Hippocampal formation (tissue), 2 donors: ENCODE results near the gene GLCCI1.
"Not testable (repeated sequence)": the region's sequence is repeated elsewhere in the genome, so short reads cannot be mapped to it uniquely, and the experiment has no call there.

ENCODE experiments used
- DNase-seq, 2 donors: peaks; one replicate each; lab custom pipeline; 2025; lab: John Stamatoyannopoulos, UW

Gene GLCCI1

DNA sequence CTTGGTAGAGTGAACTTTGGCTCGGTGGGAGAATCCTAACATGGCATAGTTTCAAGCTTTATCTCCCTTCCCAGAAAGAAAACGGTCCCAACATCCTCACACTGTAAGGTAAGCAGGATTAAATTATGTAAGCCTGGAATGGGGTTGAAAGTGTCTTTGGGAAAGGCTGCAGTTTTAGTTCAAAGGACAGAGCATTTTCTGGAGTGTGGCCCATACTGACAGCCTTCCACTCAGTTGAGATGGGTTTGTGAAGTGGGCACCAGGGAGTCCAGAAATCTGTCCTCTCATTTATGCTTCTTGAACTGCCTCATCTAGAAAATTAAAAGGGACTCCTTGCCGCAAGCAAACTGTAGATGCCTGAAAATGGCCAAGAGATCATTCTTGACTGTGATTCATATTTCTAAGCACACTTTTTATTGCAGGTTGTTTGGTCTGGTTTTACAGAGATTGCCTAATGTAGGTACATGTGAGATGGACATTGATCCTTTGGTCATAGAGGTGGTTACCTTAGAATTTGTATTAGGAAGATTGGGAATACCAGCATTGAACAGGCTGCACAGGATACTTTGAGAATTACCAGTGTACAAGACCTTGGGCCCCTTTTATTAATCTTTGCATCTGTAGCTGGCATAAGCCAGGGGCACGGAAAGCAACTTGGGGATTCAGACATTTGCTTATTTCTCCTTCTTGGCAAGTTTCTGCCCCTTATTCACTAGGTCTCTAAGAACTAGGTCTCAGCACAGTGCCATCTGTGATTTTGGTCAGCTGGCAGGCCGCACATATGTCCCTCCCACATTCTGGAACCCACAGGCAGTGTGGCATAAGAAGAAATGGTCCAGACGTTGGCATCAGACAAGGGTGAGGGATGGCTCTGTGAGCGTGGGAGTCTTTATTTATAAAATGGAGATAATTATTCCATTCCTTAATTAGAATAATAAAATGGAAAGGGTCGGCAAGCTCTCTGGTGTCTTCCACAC, 125.9 kb downstream of the GLCCI1 start:
- no peak for DNase-seq

DNA sequence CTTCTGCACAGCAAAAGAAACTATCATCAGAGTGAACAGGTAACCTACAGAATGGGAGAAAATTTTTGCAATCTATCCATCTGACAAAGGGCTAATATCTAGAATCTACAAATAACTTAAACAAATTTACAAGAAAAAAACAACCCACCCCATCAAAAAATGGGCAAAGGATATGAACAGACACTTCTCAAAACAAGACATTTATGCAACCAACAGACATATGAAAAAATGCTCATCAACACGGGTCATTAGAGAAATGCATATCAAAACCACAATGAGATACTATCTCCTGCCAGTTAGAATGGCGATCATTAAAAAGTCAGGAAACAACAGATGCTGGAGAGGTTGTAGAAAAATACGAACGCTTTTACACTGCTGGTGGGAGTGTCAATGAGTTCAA, 132.7 kb downstream of the GLCCI1 start:
- not testable (repeated sequence) for DNase-seq

DNA sequence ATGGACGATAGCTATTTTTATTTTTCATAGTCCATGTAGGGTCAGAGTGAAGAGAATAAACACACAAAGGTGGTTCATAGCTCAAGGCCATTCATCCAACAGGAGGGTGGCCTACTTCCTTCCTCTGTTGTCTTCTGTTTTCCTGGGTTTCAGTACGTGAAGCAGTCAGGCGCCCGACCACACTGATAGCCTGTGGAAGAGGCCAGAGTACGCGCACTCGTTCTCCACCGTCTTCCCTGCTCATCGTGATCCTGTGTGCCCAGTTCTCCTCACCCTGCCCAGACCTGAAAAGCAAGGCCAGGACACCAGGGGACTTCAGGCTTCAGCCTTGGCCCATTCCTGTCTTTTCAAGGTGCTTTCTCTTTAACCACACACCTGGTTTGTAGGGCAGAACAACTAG, 134.7 kb downstream of the GLCCI1 start:
- DNase-seq, result no peak

DNA sequence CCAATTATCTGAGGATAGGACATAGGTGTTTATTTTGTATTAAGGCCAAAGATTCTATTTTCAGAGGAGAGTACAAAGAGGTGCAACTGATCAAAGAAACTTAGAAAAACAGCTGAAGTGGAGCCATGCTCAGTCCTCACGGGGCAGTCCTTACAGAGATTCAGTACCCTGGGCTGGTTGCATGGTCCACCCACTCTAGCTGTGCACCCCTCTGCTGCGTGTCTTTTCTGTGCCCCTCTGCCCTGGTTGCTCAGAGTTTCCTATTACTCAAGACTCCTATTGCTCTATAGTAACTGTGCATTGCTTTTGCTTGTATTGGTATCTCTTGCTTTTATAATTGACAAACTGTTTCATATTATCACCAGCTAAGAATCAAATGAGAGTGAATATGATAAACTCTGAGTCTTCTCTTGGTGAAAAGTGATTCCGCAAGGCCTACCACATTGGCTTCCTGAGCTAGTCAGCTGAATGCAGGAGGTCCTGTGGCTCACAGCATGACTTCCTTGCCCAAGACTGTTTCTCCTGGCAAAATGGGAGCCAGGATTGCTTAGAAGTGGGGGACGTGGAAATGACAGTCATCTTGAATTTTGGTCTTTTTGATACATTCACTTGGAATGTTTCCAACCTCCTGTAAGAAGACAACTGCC, 137.0 kb downstream of the GLCCI1 start:
- no peak for DNase-seq

DNA sequence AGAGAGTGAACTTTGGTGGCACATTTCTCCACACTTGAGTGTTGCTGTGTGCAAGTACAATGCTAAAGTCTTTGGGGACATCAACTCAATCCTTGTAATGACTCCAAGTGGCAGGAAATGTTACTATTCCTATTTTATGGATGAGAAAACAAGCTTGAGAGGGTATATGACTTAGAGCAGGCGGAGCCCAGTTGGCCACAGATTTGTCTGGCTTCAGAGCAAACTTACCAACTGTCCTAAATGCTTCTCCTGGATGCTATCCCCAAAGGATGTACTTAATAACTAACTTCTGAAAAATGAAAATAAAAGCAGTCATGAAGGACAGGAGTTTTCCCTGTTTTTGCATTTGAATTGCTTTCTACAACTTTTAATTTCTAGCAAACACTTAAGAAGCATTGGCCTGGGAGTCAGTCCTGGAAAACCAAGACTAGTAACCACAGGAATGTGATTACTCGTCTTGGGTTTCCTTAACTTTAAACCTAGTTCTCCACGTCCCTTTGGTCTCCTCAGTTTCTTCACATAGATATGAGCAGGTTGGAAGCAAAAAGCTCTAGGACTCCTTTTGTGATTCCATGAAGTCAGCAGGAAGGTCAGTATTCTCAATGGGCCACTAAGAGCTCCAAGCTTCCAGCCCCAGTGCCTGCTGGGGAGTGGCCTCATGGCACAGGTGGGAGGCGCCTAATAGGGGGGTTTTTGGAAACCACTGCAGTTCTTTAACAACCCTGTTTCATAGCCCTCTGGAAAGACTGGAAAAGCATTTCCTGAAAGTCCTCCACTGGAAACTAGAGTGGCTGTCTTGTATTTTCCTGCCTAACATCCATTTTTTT, 140.8 kb downstream of the GLCCI1 start:
- no peak for DNase-seq

DNA sequence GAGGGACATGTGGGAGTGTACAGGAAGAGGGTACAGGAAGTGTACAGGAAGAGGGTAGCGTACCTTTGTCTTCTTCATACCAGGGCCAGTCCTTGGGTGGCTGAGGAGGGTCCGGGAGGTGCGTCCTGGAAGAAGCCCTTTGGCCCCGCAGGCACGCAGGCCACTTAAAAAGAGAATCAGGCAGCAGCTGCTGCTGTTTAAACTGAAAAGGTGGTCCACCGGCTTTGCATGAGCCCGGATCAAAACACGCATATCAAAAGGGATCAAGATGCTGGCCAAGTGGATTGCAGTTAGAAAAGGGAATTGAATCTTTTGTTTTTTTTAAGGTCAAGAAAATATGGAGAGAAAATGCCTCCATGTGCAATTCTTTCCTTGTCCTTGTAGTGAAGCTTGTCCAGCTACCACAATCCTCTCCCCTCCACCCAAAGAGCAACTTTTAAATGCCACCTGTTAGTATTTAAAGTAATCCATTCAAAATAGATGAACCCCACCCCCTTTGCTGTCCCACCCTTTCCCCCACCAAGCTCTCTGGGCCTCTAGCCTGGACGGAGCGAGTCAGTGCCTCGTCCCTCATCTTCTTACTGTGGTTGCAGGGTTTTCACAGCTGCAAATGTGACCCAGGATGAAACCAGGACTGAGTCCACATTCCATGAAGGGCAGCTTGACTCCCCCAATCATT, 142.8 kb downstream of the GLCCI1 start:
- DNase-seq, result no peak

DNA sequence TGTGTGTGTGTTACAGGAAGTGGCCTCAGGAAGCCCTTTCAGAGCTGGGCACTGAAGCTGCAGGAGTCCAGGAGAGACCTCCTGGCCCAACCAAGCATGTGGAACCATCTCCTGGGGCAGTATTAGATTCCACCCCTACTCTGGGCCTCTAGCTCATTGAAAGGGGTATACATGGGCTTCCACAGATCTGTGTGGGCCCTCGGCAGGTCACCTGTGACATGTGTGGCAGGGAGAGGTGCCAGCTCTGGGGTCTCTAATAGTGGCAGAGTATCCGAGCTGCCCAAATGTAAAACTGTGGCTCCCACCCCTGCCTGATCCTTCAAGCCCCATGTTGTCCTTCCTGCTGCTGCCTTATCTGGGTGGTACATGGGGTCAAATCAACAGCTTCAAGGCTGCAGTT, 144.1 kb downstream of the GLCCI1 start:
- no peak for DNase-seq

DNA sequence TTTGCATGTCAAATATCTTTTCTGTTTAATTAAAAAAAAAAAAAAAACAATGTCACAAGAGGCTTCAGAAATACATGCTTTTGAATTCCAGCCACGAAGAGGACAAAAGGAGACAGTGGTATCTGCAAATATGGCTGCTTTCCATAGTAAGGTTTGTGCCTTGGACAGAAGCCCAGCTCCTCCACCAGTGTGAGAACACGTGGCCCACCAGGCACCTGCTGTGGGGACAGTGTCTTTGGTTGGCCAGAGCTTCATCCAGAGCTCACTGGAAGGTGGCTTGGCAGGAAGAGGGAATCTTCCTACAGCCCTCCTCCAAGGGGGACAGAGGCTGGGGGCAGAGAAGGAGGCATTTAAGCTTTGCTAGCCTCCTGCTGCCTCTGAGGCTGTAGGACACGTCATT, 144.6 kb downstream of the GLCCI1 start:
- no peak for DNase-seq

DNA sequence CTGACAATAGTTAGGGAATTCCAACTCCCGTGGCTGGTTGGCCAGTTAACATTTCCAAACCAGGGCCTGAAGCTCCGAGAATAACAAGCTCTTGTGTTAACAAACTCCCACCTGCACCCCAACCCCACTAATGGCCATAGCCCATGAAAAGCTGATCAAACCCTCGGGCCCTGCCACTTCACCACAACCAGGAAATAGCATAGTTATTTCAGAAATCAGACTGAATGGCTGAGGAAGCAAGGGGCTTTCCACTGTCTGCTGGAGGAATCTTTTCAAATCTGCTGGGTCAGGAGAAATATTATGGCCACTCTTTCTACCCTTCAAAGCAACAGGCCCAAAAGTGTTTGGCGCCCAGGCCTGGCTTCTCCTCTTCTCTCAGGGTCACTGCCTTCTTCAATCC, 145.6 kb downstream of the GLCCI1 start:
- no peak for DNase-seq

DNA sequence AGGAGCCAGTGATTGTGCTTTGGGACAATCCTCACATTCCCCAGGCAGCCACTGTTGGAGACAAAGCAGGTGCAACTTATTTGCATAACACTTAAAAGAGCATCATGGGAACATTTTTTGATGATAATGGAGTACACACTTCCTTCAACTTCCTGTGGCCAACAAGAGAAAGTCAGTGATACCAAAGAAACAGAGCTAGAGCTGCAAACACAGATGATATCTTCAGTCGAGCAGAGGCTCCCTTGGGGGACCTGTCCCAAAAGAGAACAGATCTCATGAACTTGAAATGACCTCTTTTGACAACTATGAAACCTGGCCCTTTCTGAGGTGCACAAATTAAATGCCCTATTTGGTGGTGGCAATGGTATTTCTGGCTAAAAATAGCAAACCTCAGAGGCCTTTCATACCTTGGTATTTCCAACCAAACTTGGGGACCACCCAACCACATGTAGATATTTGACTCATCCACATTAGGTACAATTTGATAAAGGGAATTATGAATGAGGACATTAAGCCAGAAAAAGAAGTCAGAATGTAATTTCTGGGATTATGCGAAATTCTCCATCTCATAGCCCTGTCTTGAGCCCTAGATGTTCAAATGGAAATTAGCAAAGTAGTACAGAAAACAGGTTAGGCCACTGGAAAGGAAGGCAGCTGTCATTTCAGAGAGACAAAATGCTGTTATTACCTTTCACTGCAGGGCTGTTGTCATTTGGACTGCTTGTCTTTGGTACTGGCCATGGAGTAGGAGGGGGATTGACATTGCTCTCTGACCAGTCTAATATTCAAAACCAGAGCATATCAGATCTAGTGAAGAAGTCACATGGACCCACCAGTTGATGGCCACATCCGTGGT, 147.2 kb downstream of the GLCCI1 start:
- DNase-seq, result no peak

DNA sequence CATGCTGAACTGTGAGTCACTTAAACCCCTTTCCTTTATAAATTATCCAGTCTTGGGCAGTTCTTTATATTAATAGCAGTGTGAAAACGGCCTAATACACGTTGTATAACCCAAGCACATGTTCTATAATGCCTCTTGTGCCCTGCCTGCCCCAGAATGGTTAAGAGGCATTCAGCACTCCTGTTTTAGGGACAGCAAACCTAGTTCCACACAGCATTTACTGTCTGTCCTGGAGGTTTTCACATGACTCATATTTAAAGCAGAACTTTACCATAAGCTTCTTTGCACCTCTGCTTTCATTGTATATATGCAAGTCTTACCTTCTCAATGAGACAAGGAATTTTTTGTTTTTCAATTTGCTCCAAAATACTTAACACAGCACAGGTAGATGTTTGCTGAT, 148.6 kb downstream of the GLCCI1 start:
- DNase-seq, result no peak

DNA sequence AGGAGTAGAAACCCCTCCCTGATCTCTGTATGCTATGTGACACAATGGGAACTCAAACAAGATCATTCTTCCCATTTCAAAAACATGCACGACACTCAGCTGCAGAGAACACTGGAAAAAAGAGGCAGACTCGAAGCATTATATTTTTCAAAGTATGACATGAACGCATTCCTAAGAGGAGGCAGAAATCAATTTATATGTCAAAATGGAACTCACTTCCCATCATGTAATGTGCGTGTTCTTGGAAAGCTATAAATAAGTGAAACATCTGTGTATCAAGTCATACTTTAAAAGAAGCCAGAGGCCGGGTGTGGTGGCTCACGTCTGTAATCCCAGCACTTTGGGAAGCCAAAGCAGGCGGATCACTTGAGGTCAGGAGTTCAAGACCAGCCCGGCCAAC, 150.7 kb downstream of the GLCCI1 start:
- no peak for DNase-seq

DNA sequence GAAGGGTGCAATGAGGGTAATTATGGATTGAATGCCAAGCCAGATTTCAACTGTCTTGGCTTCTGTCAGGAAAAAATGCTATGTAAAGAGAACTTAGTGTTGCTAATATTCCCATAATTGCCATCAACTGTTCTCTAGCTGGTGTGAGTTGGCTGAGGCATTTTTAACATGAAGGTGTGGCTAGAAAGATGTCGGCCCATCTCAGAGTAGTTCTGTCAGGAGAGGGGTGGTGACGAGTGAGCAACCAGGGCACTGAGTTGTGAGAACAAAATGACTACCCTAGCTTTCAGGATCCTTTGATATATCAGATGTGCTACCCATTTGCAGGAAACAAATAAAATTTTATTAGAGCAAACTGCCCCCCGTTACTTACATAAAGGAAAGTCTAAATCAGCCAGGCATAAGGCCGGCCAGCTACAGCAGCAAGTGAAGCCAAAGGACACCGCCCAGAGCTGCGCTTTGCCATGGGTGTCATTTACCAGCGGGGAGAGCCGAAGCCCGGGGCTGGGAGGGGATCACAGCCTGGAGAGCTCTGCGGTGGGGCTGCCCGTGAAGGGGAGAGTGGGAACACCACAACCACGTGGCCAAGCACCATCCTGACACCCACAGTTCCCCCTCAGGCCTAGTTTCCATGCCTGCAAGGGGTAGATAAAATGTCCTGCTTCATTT, 151.9 kb downstream of the GLCCI1 start:
- DNase-seq, result no peak

DNA sequence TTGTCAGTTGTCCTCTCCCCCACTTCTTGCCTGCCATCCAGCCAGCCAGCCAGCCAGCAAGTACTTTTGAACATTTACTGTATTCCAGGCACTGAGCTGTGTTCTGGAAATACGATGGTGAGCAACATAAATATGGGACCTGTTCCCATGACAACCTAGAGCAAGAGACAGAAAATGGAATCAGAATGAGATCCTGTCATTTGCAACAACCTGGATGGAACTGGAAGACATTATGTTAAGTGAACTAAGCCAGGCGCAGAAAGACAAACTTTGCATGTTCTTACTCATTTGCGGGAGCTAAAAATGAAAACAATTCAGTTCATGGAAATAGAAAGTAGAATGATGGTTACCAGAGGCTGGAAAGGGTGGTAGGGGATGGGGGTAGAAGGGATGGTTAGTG, 152.6 kb downstream of the GLCCI1 start:
- no peak for DNase-seq

DNA sequence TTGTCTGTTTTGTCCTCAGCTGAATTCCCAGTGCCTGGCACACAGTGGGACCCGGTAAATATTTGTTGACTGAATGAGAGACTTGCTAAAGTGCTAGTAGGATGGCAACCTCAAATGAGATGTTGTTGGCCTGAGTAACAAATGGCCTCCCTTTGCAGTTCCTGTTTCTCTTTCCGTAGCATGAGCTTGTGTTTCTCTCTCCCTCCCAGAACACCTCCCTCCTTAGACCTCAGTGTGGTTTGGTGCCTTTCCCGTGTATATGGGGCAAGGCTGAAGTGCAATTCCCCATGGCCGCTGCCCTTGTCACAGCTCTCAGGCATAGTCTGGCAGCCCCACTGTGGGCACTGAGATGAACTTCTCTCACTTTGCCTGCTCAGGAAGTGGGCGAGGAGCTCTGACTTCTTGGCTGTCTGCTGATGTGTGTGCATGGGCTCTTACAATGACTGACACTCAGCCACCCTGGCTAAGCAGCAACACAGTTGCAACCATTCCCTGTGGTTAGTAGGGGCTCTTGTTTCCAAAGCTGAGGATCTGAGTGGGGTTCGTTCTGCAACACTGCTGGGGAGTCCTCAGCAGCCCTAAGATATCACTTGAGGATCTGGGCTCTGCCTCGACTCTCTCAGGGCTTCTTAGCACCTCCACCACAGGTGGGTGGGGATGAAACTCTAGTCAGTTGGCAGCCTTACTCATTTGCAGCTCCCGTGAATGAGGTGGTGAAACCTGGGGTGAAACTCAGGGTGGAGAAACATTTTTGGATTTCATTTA, 157.3 kb downstream of the GLCCI1 start:
- DNase-seq, result peak in 1 of 2 donors; percentile 18

DNA sequence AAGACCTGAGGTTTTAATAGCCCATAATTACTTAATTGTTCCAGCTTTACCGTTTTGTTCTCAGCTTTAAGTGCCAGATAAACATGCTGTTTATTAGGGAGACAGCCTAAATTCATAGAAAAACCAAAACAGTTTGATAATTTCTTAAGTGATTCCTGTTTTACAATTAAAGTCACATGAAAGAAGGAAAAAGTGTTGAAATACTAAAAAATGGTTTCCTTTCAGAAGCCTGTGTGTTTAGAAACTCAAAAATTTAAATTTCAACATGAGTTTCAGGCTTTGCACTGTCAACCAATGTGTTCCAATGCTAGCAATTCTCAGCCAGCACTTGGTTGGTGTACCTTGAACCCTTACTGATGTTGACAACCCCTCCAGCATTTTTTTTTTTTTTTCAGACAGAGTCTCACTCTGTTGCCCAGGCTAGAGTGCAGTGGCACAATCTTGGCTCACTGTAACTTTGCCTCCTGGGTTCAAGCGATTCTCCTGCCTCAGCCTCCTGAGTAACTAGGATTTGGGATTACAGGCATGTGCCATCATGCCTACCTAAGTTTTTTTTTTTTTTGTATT, 158.1 kb downstream of the GLCCI1 start:
- no peak for DNase-seq

DNA sequence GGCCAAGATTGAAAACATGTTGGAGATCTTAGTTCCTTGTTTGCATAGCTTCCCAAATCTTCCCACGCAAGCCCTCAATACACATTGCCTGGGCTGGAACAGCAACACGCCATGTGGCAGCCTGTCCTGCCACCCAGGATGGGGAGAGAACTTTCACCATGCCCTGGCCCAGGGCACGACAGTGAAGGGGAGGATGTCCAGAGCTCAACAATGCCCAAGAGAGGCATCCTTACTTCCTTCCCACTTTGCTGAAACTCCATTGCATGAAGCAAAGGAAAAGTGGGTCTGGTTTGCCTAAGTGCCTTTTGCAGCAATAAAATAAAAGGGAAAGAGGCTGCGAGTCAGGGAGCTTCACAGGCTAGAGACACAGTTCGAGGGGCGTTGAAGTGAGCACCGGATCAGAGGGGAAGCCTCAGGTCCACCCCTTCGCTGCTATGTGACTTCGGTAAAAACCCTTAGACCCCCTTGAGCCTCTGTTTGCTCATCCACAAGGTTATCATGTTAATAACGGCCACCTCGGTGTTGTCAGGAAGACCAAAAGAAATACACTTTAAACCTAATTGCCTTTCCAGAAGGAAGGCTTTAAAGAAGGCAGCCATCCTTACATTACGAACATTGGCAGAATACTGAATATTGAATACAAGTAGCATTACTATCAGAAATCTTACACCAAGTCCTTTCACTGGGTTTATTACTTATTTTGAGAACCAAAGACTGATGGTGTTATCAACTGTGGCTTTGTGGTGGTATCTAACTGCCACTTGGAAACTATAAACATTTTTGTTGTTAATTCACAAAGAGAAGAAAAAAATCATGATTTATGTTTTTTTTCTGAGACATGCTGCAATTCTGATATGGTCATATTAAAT, 160.1 kb downstream of the GLCCI1 start:
- DNase-seq, result no peak

DNA sequence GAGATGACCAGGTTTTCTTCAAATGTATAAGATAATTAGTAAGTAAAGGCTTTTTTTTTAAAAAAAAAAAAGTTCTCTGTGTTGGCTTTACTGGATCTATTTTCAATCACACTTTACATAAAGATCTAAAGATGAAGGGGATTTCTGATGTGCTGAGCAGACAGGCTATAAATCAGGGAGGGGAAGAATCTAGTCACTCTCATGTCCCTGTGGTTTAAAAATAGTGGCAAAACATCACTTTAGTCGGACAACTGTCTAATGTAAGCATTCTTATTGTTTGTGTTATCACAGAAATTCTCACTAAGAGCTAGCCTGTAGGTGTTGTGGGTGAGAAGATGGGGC, 160.7 kb downstream of the GLCCI1 start:
- no peak for DNase-seq
